ENCODE data around the gene ZDHHC22.

ZDHHC22 gene

DNA sequence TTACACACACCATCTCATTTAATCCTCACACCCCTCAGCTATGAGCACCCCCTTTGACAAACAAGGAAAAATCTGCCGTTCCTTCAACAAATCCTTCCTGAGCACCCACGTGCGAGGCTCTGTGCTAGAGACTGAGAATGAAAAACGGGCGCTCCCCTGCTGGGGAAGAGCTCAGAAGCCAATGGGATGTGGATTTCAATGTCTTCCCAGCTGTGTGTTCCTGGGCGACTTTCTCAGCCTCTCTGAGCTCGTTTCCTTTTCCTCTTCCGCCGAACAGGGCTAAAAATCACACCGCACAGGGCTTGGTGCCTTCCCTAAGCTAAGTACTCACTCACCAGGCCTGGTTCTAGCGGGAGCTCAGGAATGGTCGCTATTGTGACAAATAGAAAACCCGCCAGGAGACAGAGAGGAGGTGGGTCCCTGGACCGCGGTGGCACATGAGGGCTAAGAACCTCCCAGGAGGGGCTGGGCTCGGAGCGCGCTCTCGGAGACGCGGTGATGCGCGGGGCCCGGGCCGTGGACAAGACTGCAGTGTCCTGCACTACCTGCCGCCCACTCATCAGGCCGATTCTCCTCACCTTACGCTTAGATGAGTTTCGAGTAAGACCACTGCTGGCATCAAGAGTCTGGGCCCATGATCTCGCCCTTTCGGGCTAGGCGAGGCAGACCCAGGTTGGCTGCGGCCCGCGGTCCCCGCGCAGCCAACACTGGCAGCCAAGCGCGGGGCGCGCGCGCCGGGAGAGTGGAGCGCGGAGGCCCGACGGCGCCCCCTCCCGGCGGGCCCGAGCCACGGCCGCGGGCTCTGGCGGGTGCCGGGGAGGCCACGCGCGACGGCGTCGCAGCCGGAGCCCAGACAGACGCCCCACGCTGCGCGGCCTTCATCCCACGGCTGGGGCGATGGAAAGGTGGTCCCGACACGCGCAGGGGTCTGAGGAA lies 17.0 kb downstream of the ZDHHC22 start:
- Histone ChIP-seq H3K9me3 (ENCODE audit: insufficient read depth, low read depth, low read length) (no peaks in the 10 kb centered on the region), H3K27ac (ENCODE audit: low read length) (no peak overlapping the region), H3K4me3 (ENCODE audit: low read length) (peak overlapping the region; percentile 78), H3K36me3 (ENCODE audit: insufficient read depth, low read depth, low read length) (peaks cover 4% of the 10 kb centered on the region; the same call in 1 of the 2 replicates), H3K4me1 (ENCODE audit: insufficient read depth, low read length) (peaks cover 27% of the 10 kb centered on the region), H3K9ac (ENCODE audit: low read depth, low read length) (peak overlapping the region; percentile 69; the same call in 1 of the 2 replicates), H3K27me3 (ENCODE audit: insufficient read depth, low read length) (peaks cover 28% of the 10 kb centered on the region)

DNA sequence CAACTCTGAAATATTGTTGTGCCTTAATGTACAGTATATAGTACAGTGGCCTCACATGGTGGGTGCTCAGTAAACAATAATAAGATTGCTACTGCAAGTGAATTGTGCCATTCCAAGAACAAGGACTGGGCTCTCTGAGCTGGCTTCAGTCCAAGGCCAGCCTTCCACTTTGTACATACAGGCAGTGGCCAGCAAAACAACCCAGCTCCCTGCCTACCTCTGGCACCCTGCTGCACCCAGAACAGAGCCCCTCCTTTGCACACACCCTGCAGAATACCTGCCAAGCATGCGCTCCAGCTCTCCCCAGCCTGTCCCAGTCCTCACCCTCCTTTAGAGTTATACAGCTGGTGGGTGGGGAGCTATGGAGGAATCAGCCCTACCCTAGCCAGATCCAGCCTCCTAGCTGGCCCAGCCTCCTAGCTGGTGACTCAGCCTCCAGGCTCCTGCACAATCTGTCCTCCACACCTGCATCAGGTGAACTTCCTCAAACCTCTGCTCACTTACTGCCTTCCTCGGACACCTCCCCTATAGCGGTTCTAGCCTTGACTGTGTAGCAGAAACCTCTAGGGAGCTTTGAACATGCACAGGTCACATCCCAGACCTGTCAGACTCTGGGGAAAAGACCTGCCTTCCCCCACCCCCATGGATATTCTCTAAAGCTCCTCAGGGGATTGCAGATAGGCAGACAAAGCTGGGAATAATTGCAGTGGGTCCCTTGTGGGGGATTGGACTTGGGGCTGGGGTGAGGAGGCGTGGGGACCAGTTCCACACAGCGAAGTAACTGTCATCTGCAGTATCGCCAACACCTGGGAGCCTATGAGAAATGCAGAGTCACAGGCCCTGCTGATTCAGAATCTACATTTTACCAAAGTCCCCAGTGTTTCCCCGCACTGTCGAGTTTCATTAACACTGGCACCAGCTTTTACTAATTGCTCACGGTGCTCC lies 17.9 kb downstream of the ZDHHC22 start:
- H3K4me3 ChIP-seq (ENCODE audit: low read length): peak overlapping the region; percentile 78
- H3K9me3 ChIP-seq (ENCODE audit: insufficient read depth, low read depth, low read length): no peaks in the 10 kb centered on the region
- H3K36me3 ChIP-seq (ENCODE audit: insufficient read depth, low read depth, low read length): peaks cover 8% of the 10 kb centered on the region; the same call in 1 of the 2 replicates
- H3K9ac ChIP-seq (ENCODE audit: low read depth, low read length): peak overlapping the region; percentile 69; the same call in 1 of the 2 replicates
- peaks cover 27% of the 10 kb centered on the region for H3K4me1 ChIP-seq (ENCODE audit: insufficient read depth, low read length)
- peaks cover 28% of the 10 kb centered on the region for H3K27me3 ChIP-seq (ENCODE audit: insufficient read depth, low read length)
- no peak overlapping the region for H3K27ac ChIP-seq (ENCODE audit: low read length)

- Histone ChIP-seq H3K27ac (ENCODE audit: low read length) (no peak overlapping the region), H3K9me3 (ENCODE audit: insufficient read depth, low read depth, low read length) (no peaks in the 10 kb centered on the region), H3K4me3 (ENCODE audit: low read length) (no peak overlapping the region), H3K36me3 (ENCODE audit: insufficient read depth, low read depth, low read length) (peaks cover 15% of the 10 kb centered on the region), H3K4me1 (ENCODE audit: insufficient read depth, low read length) (peaks cover 23% of the 10 kb centered on the region), H3K9ac (ENCODE audit: low read depth, low read length) (no peak overlapping the region), H3K27me3 (ENCODE audit: insufficient read depth, low read length) (peaks cover 28% of the 10 kb centered on the region)
These were observed 19.0 kb downstream of the ZDHHC22 start for GRCh38 chr14:77122526-77123125.

DNA sequence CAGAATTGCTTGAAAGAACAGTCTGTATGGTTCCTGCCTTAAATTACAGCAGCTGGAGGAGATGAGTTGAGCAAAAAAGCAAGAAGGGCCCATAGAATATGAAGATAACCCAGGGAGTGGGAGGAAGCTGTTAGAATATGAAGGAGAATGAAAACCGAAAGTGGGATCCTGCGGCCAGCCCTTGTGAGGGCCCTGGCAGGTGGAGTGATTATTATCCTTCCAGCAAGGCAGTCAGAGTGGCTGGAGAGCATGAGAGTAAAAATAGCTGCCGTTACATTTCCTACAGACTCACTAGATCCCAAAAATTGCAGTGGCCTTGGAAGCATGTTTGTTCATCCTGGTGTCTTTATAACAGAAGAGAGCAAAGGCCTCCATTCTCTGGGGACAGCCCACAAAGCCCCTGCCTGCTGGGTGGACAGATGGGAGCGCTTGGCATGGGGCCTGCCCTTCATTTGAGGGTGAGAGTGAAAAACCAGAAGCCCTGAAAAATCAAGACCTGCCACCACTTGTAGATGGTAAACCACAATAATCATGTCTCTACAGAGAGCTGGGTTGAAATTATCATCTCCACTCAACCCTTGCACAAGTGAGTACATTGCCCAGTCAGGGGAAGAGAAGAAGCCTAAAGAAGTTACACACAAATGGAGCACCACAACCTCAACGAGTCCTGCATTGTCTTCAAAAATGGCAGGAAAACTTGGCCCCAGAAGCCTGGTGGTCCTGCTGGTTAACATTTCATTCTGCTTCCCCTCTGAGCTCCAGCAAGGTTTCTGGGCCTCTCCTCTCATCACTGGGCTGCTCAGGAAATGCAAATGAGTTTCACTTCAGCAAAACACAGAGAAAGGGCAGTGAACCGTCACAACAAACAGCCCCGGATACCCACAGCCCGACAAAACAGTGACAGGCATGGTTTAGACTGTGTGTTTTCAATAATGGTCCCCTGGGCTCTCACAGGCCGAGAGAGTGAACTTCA lies 20.5 kb downstream of the ZDHHC22 start:
- Histone ChIP-seq H3K36me3 (ENCODE audit: insufficient read depth, low read depth, low read length) (peaks cover 30% of the 10 kb centered on the region), H3K27me3 (ENCODE audit: insufficient read depth, low read length) (peaks cover 22% of the 10 kb centered on the region), H3K27ac (ENCODE audit: low read length) (peak overlapping the region; percentile 16), H3K9ac (ENCODE audit: low read depth, low read length) (peak overlapping the region; percentile 39; the same call in 1 of the 2 replicates), H3K9me3 (ENCODE audit: insufficient read depth, low read depth, low read length) (no peaks in the 10 kb centered on the region), H3K4me1 (ENCODE audit: insufficient read depth, low read length) (peaks cover 22% of the 10 kb centered on the region), H3K4me3 (ENCODE audit: low read length) (no peak overlapping the region)

- Histone ChIP-seq H3K27me3 (ENCODE audit: insufficient read depth, low read length) (peaks cover 12% of the 10 kb centered on the region), H3K4me1 (ENCODE audit: insufficient read depth, low read length) (peaks cover 22% of the 10 kb centered on the region), H3K27ac (ENCODE audit: low read length) (no peak overlapping the region), H3K4me3 (ENCODE audit: low read length) (no peak overlapping the region), H3K36me3 (ENCODE audit: insufficient read depth, low read depth, low read length) (peaks cover 39% of the 10 kb centered on the region), H3K9me3 (ENCODE audit: insufficient read depth, low read depth, low read length) (no peaks in the 10 kb centered on the region), H3K9ac (ENCODE audit: low read depth, low read length) (no peak overlapping the region)
These were observed 21.7 kb downstream of the ZDHHC22 start for GRCh38 chr14:77119851-77120250.

- Histone ChIP-seq H3K9ac (ENCODE audit: low read depth, low read length) (no peak overlapping the region), H3K27ac (ENCODE audit: low read length) (no peak overlapping the region), H3K9me3 (ENCODE audit: insufficient read depth, low read depth, low read length) (no peaks in the 10 kb centered on the region), H3K27me3 (ENCODE audit: insufficient read depth, low read length) (no peaks in the 10 kb centered on the region), H3K4me3 (ENCODE audit: low read length) (no peak overlapping the region), H3K4me1 (ENCODE audit: insufficient read depth, low read length) (peaks cover 19% of the 10 kb centered on the region), H3K36me3 (ENCODE audit: insufficient read depth, low read depth, low read length) (peaks cover 74% of the 10 kb centered on the region)
These were observed 25.3 kb downstream of the ZDHHC22 start for GRCh38 chr14:77116172-77116817.

DNA sequence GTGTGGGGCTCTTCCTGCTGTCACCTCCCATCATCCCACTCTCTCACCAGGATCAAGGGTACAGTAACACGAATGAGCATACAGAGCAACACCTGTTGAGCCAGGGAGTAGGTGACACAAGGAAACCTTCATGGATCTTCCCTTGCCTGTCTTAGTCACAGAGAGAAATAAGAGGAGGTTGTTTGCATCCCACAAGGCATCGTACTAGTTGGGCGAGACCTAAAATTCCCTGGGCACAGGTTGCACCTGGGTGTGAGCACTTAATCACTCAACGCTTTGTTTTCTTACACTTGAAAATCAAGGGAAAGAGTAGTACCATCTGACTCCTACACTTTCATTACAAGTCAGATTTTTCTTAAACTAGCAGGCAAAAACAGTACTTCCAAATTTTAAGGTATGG lies 27.0 kb downstream of the ZDHHC22 start:
- no peak overlapping the region for H3K27ac ChIP-seq (ENCODE audit: low read length)
- H3K9me3 ChIP-seq (ENCODE audit: insufficient read depth, low read depth, low read length): no peaks in the 10 kb centered on the region
- peaks cover 29% of the 10 kb centered on the region for H3K4me1 ChIP-seq (ENCODE audit: insufficient read depth, low read length)
- peaks cover 79% of the 10 kb centered on the region for H3K36me3 ChIP-seq (ENCODE audit: insufficient read depth, low read depth, low read length)
- H3K27me3 ChIP-seq (ENCODE audit: insufficient read depth, low read length): no peaks in the 10 kb centered on the region
- H3K4me3 ChIP-seq (ENCODE audit: low read length): no peak overlapping the region
- H3K9ac ChIP-seq (ENCODE audit: low read depth, low read length): no peak overlapping the region

DNA sequence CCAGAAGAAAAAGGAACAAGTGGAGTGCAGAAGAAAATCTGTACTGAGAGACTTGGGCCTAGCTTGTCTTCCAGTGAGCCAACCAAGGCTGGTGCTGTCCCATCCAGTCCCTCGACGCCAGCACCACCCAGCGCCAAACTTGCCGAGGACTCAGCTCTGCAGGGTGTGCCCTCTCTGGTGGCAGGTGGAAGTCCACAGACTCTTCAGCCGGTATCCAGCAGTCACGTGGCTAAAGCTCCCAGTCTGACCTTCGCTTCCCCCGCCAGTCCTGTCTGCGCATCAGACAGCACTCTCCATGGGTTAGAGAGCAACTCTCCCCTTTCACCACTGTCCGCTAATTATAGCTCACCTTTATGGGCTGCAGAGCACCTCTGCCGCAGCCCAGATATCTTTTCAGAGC lies 27.9 kb downstream of the ZDHHC22 start:
- Histone ChIP-seq H3K9me3 (ENCODE audit: insufficient read depth, low read depth, low read length) (no peaks in the 10 kb centered on the region), H3K36me3 (ENCODE audit: insufficient read depth, low read depth, low read length) (peaks cover 85% of the 10 kb centered on the region), H3K4me1 (ENCODE audit: insufficient read depth, low read length) (peaks cover 38% of the 10 kb centered on the region), H3K4me3 (ENCODE audit: low read length) (no peak overlapping the region), H3K27ac (ENCODE audit: low read length) (no peak overlapping the region), H3K27me3 (ENCODE audit: insufficient read depth, low read length) (no peaks in the 10 kb centered on the region), H3K9ac (ENCODE audit: low read depth, low read length) (no peak overlapping the region)

DNA sequence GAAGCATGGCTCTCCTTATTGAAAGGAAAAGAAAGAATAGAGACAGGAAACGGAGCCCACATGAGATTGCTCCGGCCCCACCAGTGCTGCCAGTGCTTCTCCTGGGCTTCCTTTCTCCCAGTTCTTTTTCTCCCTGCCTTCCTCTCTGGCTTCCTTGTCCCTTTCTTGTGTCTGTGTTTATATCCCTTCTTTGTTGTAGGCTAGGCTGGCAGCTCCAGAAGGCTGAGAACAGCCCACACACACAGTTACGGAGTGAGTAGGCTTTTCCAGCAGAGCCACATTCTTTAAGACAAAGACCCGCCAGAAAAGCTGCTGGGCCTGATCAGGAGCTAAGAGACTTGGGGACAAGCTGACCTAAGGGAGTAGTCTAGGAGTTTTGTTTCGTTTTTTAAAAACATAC lies 30.6 kb downstream of the ZDHHC22 start:
- Histone ChIP-seq H3K27ac (ENCODE audit: low read length) (peak overlapping the region; percentile 92), H3K9ac (ENCODE audit: low read depth, low read length) (peak overlapping the region; percentile 71), H3K27me3 (ENCODE audit: insufficient read depth, low read length) (no peaks in the 10 kb centered on the region), H3K9me3 (ENCODE audit: insufficient read depth, low read depth, low read length) (no peaks in the 10 kb centered on the region), H3K4me1 (ENCODE audit: insufficient read depth, low read length) (peaks cover 39% of the 10 kb centered on the region), H3K36me3 (ENCODE audit: insufficient read depth, low read depth, low read length) (peaks cover 89% of the 10 kb centered on the region), H3K4me3 (ENCODE audit: low read length) (peak overlapping the region; percentile 34)

DNA sequence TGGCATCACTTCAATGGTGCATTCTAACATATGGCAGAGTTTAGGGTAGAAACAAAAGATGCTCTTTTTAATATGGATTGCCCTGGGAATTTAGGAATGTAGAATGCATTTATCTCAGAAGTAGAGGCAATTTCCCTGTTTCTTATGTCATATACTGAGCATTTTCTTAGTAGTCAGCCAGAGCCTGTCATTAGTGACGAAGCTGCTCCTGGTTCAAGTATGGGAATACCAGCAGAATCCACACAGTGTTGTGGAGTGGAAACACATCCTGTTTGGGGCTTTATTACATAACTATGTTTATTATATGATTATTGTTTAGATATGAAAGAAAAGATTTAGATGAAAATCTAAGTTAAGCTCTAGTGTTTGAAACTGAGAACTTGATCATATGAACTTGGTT lies 31.3 kb downstream of the ZDHHC22 start:
- peaks cover 47% of the 10 kb centered on the region for H3K4me1 ChIP-seq (ENCODE audit: insufficient read depth, low read length)
- peak overlapping the region; percentile 92 for H3K27ac ChIP-seq (ENCODE audit: low read length)
- H3K9me3 ChIP-seq (ENCODE audit: insufficient read depth, low read depth, low read length): no peaks in the 10 kb centered on the region
- H3K27me3 ChIP-seq (ENCODE audit: insufficient read depth, low read length): no peaks in the 10 kb centered on the region
- H3K9ac ChIP-seq (ENCODE audit: low read depth, low read length): peak overlapping the region; percentile 71; the same call in 1 of the 2 replicates
- peaks cover 88% of the 10 kb centered on the region for H3K36me3 ChIP-seq (ENCODE audit: insufficient read depth, low read depth, low read length)
- H3K4me3 ChIP-seq (ENCODE audit: low read length): peak overlapping the region; percentile 34; the same call in 1 of the 2 replicates
